Spleen (tissue), 11 donors: ENCODE data around the gene GOSR1. TPM values are rescaled to one million over a fixed set of nuclear protein-coding genes. Genes with fewer than 3 reads are reported as not detected.
"Not testable (repeated sequence)": the region's sequence is repeated elsewhere in the genome, so short reads cannot be mapped to it uniquely, and the experiment has no call there.

Experiments
- DNase-seq: peaks from one replicate; pipeline ENCODE4 v3.0.0-alpha.2; 2020
- H3K27ac ChIP-seq, 8 donors: fragments of 200-600 bp; sonication (generic) in 7 of 8; 1 replicate in 4 of 8; 2 replicates in 4 of 8; pipeline versions ENCODE4 v1.5.0 to v1.8.0; 2016 to 2021; ENCODE audit warnings: inconsistent platforms in 4 of 8, mild to moderate bottlenecking in 4 of 8, moderate library complexity in 1 of 8
- H3K27me3 ChIP-seq, 7 donors: fragments of 200-600 bp; sonication (generic) in 6 of 7; replicated peaks in 1 of 7; 1 replicate in 4 of 7; 2 replicates in 3 of 7; pipeline versions ENCODE4 v1.5.0 to v1.8.0; 2016 to 2021; ENCODE audit warnings: inconsistent platforms in 3 of 7, mild to moderate bottlenecking in 1 of 7
- H3K36me3 ChIP-seq, 6 donors: fragments of 200-600 bp; sonication (generic) in 5 of 6; 1 replicate in 4 of 6; 2 replicates in 2 of 6; pipeline versions ENCODE4 v1.5.0 to v1.8.0; 2016 to 2021; ENCODE audit warnings: inconsistent platforms in 2 of 6
- H3K4me1 ChIP-seq, 6 donors: fragments of 200-600 bp; sonication (generic) in 5 of 6; 1 replicate in 3 of 6; 2 replicates in 3 of 6; pipeline versions ENCODE4 v1.5.0 to v1.8.0; 2016 to 2021; ENCODE audit warnings: inconsistent platforms in 3 of 6
- H3K4me3 ChIP-seq, 8 donors: fragments of 200-600 bp; sonication (generic) in 7 of 8; 1 replicate in 4 of 8; 2 replicates in 4 of 8; pipeline versions ENCODE4 v1.5.0 to v1.8.0; 2016 to 2021; ENCODE audit warnings: inconsistent platforms in 4 of 8, mild to moderate bottlenecking in 4 of 8, moderate library complexity in 2 of 8
- H3K9me3 ChIP-seq, 8 donors: fragments of 200-600 bp; sonication (generic) in 7 of 8; 1 replicate in 4 of 8; 2 replicates in 4 of 8; pipeline versions ENCODE4 v1.5.0 to v1.8.0; 2016 to 2021; ENCODE audit warnings: inconsistent platforms in 4 of 8
- POLR2A ChIP-seq, 3 donors: fragments of 450-650 bp; IDR thresholded peaks; one replicate each; pipeline ENCODE4 v1.5.1; 2017; ENCODE audit warnings: antibody characterized with exemption in 3 of 3, mild to moderate bottlenecking in 1 of 3
- POLR2AphosphoS5 ChIP-seq, 3 donors: sonication (generic); formaldehyde crosslinking; IDR thresholded peaks; one replicate each; pipeline ENCODE4 v1.5.1; 2017; ENCODE audit warnings: antibody characterized with exemption in 3 of 3
- WGBS, 5 donors: extraction: QIAGEN DNeasy Blood & Tissue Kit in 3 of 5; methylation state at CpG; one replicate each; pipeline versions ENCODE4 v1.1.5 to v1.1.7; 2013 to 2018; 5-methylcytosine and 5-hydroxymethylcytosine counted together
- intact Hi-C: fragments of 100-400 bp; cut with DNase I; formaldehyde crosslinking; loops from one replicate; pipeline ENCODE4 v1.15.0; 2023; ENCODE audit warnings: low total_unique reads
- polyA plus RNA-seq, 3 donors: library from polyadenylated mRNA; stranded (reverse); fragments of 200-250 nt; gene quantifications; one replicate each; pipeline ENCODE4 v1.2.1, GENCODE V29; 2013
- total RNA-seq, 7 donors: library from RNA; depleted of rRNA in 3 of 7; stranded (reverse); fragments of >200 nt in 3 of 7; fragmentation: NEBNext Ultra II Directional in 4 of 7; extraction: Animal tissue kit (Norgen Biotek cat#: 25700) in 4 of 7; gene quantifications; one replicate each; pipeline versions ENCODE4 v1.1.0 to v1.2.1, GENCODE V29; 2016 to 2021
- TF ChIP-seq, protein P1 (sequence below), 11 experiments: fragments of 200-600 bp in 7 of 11; fragments of 450-650 bp in 4 of 11; sonication (generic) in 4 of 11; IDR thresholded peaks in 8 of 11; conservative IDR thresholded peaks in 3 of 11; 1 replicate in 7 of 11; 2 replicates in 4 of 11; pipeline versions ENCODE4 v1.4.0 to v1.8.0; 2016 to 2021; ENCODE audit warnings: antibody characterized with exemption in 11 of 11, inconsistent platforms in 4 of 11, mild to moderate bottlenecking in 1 of 11
- donor health status: healthy with polysubstance abuse.
- donor health status: DM: no; HTN: no; CAD: no; lungs with moderate emphysema.
- donor health status: DM: no; HTN: no; CAD: no.
- donor health status: Bipolar disorder and iron deficiency.
- donor health status: healthy.
- donor health status: DM: no; HTN: no; CAD: no.
- donor health status: DM: yes; HTN: yes; CAD: no.

Gene GOSR1
- total and polyA plus RNA-seq, 10 donors, result 10.8 to 56.6 (median 48.4) TPM

DNA sequence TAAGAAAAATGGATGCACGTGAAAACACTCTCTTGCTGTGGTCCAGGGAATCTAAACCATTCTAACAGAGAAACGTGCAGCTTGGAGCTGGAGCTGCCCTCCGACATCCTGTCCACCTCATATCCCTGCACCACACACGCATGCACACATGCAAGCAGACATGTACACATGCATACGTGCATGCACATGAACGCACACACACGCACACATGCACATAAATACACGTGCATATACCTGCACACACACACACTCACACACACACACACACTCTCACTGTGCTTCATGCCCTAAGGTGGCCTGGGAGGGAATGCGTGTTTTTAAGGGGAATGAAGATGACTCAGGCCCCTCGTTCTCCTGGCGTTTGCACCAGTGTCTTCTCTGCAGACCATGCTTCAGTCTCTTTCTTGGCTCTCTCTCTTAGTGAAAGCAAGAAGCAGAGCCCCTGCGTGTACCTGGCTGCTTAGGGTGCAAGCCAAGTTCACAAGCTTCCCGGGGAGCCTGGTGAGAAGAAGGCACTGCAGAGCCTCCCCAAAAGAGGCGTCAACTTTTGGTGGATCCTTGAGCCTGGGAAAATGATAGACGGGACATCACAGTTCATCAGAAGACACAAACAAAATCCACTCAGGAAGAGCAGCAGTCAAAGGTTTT lies 72.8 kb downstream of the GOSR1 start:
- Histone ChIP-seq H3K27me3 (no peaks in the 10 kb centered on the region), H3K9me3 (no peaks in the 10 kb centered on the region), H3K36me3 (no peaks in the 10 kb centered on the region), H3K27ac (no peak overlapping the region), H3K4me1 (peaks cover 0 to 26% (median 16%) of the 10 kb centered on the region in 6 donors), H3K4me3 (no peak overlapping the region)
- TF ChIP-seq POLR2A (IDR thresholded peaks at IDR 0.05) (no peak), POLR2AphosphoS5 (IDR thresholded peaks at IDR 0.05) (no peak)
- TF ChIP-seq, protein P1, sequence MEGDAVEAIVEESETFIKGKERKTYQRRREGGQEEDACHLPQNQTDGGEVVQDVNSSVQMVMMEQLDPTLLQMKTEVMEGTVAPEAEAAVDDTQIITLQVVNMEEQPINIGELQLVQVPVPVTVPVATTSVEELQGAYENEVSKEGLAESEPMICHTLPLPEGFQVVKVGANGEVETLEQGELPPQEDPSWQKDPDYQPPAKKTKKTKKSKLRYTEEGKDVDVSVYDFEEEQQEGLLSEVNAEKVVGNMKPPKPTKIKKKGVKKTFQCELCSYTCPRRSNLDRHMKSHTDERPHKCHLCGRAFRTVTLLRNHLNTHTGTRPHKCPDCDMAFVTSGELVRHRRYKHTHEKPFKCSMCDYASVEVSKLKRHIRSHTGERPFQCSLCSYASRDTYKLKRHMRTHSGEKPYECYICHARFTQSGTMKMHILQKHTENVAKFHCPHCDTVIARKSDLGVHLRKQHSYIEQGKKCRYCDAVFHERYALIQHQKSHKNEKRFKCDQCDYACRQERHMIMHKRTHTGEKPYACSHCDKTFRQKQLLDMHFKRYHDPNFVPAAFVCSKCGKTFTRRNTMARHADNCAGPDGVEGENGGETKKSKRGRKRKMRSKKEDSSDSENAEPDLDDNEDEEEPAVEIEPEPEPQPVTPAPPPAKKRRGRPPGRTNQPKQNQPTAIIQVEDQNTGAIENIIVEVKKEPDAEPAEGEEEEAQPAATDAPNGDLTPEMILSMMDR (IDR thresholded peaks at IDR 0.05 in 8 of 11, conservative IDR thresholded peaks at IDR 0.05 in 3 of 11), result no peak
- no peak for DNase-seq
- WGBS, 5 donors, result 82 to 92% (median 90%) methylated on average over 15 of the region's 15 CpGs
- intact Hi-C loops, result no loop called here

DNA sequence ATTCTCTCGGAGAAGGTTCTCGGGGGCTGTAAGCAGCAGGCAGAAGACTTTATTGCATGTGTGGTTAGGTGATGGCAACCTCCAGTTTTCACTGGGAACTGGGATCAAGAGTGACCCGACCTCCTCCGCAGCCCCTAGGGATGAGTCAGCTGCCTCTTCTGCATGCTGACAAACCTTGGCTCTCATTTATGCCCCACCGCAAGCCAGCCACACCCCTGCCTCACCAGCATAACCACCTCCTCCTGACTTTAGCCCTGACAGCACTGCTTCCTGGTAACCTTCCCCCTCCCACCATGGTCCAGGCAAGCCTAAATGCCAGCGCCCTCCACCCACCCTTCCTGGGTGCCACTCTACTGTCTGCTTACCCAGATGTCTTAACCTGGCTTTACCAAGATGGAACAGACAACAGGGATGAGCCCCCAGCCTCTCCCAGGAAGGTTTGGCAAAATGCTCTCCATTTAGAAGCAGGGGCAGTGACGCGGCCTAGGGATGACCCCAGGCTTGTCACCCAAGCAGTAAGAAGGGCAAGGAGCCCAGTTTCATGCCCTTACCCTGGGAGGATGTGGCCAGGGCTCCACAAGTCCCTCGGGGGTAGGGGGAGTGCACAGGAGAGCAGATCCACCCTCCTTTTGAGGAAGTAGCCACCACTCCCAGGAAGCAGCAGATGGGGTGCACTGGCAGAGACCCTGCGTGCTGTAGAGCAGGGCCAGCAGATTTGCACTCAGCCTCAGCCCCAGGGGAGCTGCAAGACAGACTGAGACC lies 73.5 kb downstream of the GOSR1 start:
- Histone ChIP-seq H3K9me3 (no peaks in the 10 kb centered on the region), H3K4me1 (peaks cover 0 to 26% (median 16%) of the 10 kb centered on the region in 6 donors), H3K27me3 (no peaks in the 10 kb centered on the region), H3K36me3 (no peaks in the 10 kb centered on the region), H3K27ac (peak overlapping the region in 1 of 8 donors; percentile 34), H3K4me3 (peak overlapping the region in 1 of 8 donors; percentile 9)
- intact Hi-C loops, result no loop called here
- peak in 2 of 3 donors; percentile 74 to 80 for TF ChIP-seq POLR2AphosphoS5 (IDR thresholded peaks at IDR 0.05)
- TF ChIP-seq, protein P1 (IDR thresholded peaks at IDR 0.05 in 8 of 11, conservative IDR thresholded peaks at IDR 0.05 in 3 of 11), result no peak
- peak; percentile 88 for DNase-seq
- 56 to 69% (median 62%) methylated on average over 10 of the region's 10 CpGs for WGBS, 5 donors

DNA sequence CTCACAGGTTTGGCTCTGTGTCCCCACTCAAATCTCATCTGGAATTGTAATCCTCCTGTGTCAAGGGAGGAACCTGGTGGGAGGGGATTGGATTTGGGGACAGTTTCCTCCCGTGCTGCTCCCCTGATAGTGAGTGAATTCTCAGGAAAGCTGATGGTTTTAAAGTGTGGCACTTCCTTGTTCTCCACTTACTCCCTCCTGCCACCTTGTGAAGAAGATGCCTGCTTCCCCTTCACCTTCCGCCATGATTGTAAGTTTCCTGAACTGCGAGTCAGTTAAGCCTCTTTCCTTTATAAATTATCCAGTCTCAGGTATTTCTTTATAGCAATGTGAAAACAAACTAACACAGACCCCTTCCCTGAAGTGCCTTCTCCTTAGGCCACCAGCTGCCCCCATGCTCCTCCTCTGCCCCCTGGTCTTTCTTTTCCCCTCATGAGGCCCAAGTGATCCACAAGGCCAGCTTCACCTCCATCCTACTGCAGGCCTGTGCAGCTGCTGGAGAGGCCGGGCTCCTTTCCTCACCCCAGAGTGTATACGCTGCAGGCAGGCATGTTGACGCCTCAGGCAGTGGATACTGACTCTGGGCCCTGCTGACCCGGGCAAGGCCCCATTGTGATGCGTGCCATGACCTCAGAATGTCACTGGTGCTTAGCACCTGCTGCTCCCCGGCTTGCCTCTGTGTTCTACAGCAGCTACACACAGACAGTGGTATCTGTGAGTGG lies 74.2 kb downstream of the GOSR1 start:
- H3K36me3 ChIP-seq, DNase-seq, intact Hi-C loops, H3K27me3 ChIP-seq, H3K4me3 ChIP-seq, H3K9me3 ChIP-seq: not testable (repeated sequence)
- Histone ChIP-seq H3K4me1 (peaks cover 0 to 26% (median 16%) of the 10 kb centered on the region in 6 donors), H3K27ac (peak overlapping the region in 1 of 8 donors; percentile 34)
- WGBS, 5 donors, result 78 to 86% (median 81%) methylated on average over 9 of the region's 9 CpGs

DNA sequence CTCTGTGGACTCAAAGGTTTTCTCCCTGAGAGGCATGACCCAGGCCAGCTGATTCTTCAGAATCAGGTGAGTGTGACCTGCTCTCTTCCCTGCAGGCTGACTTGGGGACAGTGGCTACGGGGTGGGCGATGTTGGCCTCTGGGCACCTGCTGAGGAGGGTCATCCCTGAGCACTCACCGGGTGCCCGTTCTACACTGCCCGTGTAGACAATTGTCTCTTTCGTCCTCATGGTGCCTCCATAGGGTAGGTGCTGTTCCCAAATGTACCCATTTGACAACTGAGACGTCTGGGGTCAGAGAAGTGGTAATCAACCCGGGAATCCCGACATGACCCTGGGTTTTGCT lies 74.8 kb downstream of the GOSR1 start:
- H3K27ac ChIP-seq, result peak overlapping the region in 1 of 8 donors; percentile 34
- H3K36me3 ChIP-seq, result no peaks in the 10 kb centered on the region
- intact Hi-C loops, result no loop called here
- DNase-seq, result no peak
- H3K4me3 ChIP-seq, result no peak overlapping the region
- no peaks in the 10 kb centered on the region for H3K9me3 ChIP-seq
- TF ChIP-seq POLR2A (IDR thresholded peaks at IDR 0.05), result no peak
- TF ChIP-seq, protein P1 (IDR thresholded peaks at IDR 0.05 in 8 of 11, conservative IDR thresholded peaks at IDR 0.05 in 3 of 11), result no peak
- TF ChIP-seq POLR2AphosphoS5 (IDR thresholded peaks at IDR 0.05), result no peak
- no peaks in the 10 kb centered on the region for H3K27me3 ChIP-seq
- peaks cover 0 to 26% (median 16%) of the 10 kb centered on the region in 6 donors for H3K4me1 ChIP-seq
- 90 to 100% (median 96%) methylated on average over 6 to 9 of the region's 9 CpGs for WGBS, 5 donors
